Activated gamma-delta T cell treated with Interleukin-2 at 50 U/mL for 16 hours (primary cell): ENCODE results near the gene KRT73.

Experiments used
- DNase-seq: peaks from one replicate; pipeline ENCODE4 v3.0.0-alpha.2; 2020

KRT73 gene

DNA sequence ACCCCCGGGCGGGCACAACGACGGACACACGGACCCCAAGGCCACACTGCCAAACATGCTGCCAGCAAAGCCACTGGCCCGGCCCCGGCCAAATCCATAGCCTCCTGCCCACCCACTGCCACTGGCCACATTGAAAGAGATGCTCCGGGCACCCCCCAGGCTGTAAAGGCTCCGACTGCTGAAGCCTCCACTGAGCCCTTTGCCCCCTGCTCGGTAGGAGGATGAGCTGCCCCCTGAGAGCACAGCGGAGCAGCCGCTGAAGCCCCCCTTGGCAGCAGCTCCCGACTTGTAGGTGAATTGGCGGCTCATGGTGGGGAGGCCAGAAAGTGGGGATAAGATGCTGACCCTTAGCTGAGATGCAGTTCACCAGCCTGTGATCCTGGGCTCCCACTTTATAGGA, at the start of gene KRT73:
TSS of gene KRT73 (minus strand) at position 344 of the 400 bp plus-strand sequence. CDS start at position 309, 35 bp downstream.
- DNase-seq, result no peak

DNA sequence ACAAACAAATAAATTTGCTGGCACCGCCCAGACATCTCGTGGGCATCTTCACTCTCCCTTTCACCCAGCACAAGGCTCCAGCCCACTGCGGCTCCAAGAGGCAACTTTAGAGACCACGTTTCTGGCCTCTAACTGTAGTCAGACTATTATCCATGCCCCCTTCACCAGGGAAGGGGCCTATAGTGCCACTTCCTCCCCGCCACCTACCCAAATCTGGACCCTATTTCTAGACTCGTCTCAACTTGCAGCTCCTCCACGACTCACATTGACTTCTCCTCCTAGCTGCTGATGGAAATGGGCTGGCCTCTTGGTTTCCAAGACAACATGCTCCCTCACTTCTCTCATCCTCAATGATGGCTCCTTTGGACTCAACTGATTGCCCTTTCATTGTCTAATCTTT, 49.6 kb upstream of the KRT73 start:
- no peak for DNase-seq

GRCh38 chr12:52667509-52667908, 49.1 kb upstream of the KRT73 start:
- DNase-seq, result no peak

DNA sequence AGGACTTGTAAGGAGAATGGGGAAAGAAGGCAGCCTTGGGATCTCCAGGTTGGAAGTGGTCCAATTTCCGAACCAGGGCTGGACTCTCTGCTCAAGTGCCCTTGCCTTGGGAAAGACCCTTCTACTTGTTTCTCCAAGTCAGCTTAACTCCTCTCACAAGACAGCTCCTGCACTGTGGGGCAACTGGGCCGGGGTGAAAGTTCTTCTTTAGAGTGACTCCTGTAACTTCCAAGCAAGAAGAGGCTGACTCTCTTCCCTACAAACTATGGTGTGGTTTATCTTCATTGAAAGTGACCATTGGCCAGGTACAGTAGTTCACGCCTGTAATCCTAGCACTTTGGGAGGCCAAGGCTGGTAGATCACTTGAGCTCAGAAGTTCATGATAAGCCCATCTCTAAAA, 48.1 kb upstream of the KRT73 start:
- no peak for DNase-seq

DNA sequence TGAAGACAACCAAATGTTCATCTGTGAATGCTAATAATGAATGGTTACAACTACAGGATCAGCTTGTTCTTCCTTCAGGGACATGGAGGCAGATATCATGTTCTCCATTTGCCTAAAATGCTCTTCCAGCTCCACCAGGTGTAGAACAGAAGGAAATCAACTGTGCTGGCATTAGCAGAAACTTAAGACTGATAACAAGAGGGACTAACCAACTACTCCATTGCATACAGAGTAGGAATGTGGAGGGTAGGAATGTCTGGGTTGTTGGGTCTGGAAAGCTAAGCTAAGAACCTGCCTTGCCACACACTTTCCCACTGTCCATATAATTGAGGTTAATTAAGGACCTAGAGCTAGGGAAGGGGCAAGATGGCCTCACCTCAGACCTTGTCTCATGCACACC, 45.1 kb upstream of the KRT73 start:
- DNase-seq, result no peak

DNA sequence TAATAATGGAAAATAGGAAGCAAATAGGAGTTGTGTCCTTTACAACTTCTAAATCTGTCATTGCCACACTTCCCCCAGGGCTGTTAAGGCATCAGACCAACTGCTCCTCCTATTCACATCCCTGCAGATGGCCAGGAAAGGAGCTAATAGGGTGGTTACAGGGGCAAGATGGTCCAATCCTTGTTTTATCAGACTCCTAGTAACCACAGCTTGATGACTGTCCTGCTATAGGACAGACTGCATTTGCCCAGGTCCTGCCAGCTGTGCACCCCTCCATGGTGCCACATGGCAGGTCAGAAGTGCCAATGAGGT, 44.5 kb upstream of the KRT73 start:
- DNase-seq, result no peak

DNA sequence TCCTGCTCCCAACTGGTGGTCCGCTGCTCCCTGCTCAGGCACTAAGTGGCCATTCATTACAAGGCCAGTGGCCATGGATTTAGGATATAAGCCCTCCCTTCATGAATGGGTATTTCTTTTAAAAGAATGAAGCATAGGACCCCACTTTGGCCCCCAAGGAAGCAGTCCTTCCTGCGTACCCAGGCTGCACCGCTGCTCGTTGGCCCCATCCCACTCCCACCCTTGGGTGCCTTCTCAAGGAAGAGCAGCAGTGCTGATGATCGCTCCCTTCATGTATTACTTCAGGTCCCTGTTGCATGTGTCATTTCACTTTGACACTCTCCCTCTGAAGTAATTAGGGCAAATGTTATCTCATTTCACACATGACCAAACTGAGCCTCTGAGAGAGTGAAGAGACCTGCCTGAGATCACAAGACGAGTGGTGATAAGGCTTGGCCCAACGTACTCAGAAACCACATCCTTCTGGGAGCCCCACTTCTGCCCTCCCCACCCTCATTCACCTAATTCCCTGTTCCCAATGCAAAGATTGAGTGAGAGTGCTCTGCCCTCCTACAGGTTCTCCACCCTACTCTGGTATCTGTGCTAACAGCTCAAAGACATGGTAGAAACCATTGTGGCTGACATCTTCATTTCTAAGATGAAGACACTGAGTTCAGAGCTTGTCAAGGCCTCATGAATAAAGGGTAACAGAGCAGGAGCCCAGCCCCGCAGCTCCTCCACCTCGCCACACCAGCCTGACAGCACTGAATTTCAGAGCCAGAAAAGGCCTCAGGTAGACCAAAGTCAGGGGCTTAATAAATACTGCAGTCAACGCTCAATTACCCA, 43.9 kb upstream of the KRT73 start:
- no peak for DNase-seq

GRCh38 chr12:52661668-52662067, 43.3 kb upstream of the KRT73 start:
- no peak for DNase-seq

GRCh38 chr12:52660934-52661499, 42.7 kb upstream of the KRT73 start:
- no peak for DNase-seq

- no peak for DNase-seq
These were observed 41.6 kb upstream of the KRT73 start for GRCh38 chr12:52659951-52660350.

DNA sequence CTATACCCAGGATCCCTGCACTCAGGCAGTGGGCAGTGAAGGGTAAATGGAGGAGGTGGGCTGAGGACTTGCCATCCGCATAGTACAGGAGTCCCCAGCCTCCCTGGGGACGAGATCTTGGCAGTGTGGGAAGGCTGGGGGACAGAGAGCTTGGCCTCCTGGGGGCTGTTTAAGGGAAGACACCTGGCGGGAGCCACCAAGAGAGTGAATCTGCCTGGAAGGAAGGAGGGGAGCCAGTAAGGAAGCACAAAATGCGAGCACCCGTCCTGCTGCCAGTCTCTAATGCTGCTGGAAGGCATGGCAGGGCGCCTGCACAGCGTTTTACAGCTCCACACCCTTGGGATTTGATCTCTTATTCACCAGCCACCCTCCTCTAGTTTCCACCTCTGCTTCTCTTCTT, 41.0 kb upstream of the KRT73 start:
- no peak for DNase-seq

- no peak for DNase-seq
These were observed 39.8 kb upstream of the KRT73 start for GRCh38 chr12:52658196-52658595.

DNA sequence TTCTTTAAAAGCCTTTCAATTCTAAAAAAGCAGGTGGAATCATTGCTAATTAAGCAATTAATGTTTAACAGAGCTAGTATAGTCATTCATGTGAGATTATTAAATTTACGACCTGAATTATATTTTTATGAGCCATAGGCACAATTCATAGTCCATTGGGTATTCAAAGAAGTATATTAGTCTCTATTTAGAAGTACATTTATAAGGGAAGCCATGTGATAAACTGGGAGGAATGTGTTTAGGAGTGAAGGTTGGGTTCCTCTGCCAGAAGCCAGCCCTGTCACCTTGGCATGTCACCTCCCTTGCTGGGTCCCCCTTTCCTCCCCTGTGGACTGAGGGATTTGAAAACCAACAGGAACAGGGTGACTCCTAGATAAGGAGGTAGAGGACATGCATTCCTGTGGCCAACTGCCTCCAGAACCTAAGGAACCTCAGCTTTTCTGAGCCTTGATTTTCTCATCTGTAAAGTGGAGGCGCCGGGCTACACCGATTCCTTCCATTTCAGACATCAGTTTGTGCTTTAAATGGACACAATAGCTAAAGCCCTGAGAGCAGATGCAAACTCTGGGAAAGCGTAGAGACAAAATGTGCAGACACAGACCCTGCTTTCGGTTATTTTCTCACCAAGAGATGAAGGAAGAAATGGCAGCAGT, 39.0 kb upstream of the KRT73 start:
- DNase-seq, result no peak

- no peak for DNase-seq
These were observed 38.3 kb upstream of the KRT73 start for GRCh38 chr12:52656616-52657015.

- DNase-seq, result no peak
These were observed 37.4 kb upstream of the KRT73 start for GRCh38 chr12:52655720-52656124.

DNA sequence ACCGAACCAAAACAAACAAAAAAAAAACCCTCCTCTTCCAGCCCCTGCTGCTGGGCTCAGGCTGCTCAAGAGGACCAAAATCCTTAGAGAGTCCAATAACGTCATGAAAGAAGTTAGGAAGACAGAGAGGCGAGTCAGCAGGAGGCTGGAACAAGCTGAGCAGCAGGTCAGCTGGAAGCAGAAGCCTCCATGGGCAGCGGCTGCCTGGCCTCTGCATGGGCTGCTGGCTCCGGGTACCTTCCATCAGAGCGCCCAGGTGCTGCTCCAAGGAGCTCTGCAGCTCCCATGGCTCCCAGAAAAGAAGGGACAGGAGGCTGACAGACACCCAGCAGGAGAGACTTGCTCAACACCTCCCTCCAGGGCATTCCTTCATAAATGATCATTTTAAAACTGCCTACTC, 36.9 kb upstream of the KRT73 start:
- no peak for DNase-seq

GRCh38 chr12:52651726-52652261, 33.4 kb upstream of the KRT73 start, which contains the start of gene KRT2:
Gene KRT2, minus strand, starts transcription at chr12:52652211. Its CDS starts 69 bp downstream, at chr12:52652142.
- DNase-seq, result no peak

DNA sequence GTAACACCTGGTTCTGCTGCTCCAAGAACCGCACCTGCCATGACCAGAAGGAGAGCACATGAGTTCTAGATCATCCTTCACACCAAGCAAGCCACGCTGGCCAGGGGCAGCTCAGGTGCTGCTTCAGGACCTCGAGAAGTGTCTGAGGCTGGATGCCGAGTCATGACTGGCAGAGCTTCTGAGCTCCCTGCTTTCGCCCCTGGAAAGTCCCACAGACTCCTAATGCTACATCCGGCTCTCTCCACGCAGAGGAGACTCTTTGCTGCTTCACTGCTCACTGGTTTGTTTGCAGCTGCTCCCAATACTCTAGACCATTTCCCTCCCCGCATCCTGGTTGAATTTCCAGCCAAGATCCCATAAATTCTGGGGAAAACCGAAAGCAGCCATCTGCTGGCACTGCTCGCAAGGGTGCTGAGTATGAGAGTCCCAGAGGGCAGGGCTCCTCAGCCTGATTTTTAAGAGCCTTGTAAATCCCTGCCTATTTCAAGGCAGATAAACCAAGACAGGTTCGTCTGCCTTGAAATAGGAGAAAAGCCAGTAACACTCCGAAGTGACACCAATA, 32.2 kb upstream of the KRT73 start:
- DNase-seq, result no peak

GRCh38 chr12:52649066-52649465, 30.7 kb upstream of the KRT73 start:
- DNase-seq, result no peak

DNA sequence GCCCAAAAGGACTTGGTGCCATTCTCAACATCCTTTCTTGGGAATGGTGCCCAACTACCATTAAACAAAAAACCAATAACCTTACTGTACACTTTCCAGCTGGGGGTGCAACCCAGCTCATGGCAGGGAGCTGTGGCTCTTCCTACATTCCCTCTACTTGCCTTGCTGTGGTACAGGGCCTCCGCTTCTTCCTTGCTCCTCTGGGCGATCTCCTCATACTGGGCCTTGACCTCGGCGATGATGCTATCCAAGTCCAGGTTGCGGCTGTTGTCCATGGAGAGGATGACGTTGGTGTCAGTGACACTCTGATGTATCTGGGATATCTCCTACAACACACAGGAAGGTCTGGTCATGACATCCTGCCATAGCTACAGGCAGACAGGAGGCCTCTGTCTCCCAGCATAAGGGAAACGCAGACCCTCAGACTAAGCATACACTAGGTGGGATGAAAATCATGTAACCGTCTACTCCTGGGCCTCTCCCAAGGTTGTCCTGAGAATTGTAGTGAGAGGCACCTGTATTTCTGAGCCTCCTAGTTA, 29.7 kb upstream of the KRT73 start:
- no peak for DNase-seq

DNA sequence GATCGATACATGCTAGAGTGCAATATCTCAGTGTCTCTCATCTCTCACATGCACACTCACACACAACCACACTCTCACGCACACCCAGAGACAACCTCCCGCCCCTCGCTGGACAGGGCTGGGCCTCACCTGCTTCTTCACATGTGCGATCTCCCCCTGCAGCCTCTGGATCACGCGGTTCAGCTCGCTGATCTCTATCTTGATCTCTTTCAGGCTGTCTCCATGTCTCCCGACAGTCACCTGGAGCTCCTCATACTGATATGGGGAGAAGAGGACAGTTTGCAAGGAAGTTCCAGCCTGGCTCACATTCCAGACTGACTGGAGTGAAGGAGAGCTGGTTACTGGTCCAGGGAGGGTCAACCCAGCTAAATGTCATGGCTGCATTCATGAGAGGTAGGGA, 29.2 kb upstream of the KRT73 start:
- no peak for DNase-seq

DNA sequence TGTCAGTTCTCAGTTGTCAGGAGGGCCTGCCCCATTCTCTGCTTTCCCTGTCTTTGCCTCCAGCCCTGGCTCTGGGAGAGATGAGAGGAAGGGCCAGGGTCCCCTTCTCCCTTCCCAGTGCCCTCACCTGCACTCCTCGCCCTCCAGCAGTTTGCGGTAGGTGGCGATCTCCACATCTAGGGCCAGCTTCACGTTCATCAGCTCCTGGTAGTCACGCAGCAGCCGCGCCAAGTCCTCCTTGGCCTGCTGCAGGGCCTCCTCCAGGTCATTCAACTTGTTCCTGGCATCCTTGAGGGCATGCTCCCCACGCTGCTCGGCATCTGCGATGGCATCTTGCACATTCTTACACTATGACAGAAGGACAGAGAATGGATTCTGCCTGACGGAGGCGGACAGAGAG, 28.3 kb upstream of the KRT73 start:
- DNase-seq, result no peak

DNA sequence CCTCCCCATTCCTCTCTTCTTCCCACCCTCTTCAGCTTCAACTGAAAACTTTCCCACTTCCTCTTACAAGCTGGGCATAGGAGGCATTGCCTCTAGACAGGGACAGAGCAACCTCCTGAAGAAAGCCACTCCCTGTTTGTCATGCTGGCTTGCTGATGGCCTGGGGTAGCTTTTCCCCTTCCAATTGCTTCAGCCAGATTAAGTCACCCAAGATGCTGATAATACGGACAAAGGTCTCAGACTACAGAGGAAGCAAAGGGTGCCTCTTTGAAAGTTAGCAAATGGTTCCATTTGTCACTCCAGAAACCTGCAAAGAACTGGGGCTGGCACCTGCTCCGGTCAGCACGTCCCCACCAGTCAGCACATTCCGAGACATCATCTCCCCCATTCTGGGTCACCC, 27.6 kb upstream of the KRT73 start:
- no peak for DNase-seq
